HFF-Myc (cell line): ENCODE data around the gene UGT1A5.

Experiments
- DNase-seq: peaks from one replicate; pipeline ENCODE4 v3.0.0-alpha.2; 2011; ENCODE audit warnings: low read depth; ENCODE audit errors: extremely low read depth
- H3K4me3 ChIP-seq: replicated peaks from 2 replicates; pipeline ENCODE4 v1.5.1; 2011; ENCODE audit warnings: low read depth, mild to moderate bottlenecking, control low read depth, low read length
- TF ChIP-seq, protein P1 (sequence below): IDR thresholded peaks from 2 replicates; pipeline ENCODE4 v1.5.1; 2012; ENCODE audit warnings: mild to moderate bottlenecking, low read depth, low read length, control low read depth; ENCODE audit errors: missing control alignments

The UGT1A5 gene

DNA sequence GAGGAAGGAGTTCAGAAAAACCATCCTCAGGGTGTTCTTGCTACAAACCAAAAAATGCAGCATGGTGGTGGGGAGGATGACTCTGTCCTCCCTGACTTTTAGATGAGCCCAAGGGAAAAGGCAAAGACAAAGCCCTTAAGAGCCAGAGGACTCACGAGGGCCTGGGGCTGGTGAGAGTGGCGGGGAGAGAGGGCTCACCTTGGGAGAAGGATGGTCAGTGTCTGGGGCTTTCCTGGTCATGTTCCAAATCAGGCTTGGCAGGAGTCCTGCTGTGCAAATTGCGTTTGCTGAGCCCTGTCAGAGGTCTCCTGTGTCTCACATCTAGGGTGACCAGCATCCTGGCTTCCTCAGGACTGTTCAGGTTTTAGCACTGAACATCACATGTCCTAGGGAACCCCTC is 52.1 kb downstream of the UGT1A5 start:
- no peak overlapping the region for H3K4me3 ChIP-seq
- TF ChIP-seq, protein P1, sequence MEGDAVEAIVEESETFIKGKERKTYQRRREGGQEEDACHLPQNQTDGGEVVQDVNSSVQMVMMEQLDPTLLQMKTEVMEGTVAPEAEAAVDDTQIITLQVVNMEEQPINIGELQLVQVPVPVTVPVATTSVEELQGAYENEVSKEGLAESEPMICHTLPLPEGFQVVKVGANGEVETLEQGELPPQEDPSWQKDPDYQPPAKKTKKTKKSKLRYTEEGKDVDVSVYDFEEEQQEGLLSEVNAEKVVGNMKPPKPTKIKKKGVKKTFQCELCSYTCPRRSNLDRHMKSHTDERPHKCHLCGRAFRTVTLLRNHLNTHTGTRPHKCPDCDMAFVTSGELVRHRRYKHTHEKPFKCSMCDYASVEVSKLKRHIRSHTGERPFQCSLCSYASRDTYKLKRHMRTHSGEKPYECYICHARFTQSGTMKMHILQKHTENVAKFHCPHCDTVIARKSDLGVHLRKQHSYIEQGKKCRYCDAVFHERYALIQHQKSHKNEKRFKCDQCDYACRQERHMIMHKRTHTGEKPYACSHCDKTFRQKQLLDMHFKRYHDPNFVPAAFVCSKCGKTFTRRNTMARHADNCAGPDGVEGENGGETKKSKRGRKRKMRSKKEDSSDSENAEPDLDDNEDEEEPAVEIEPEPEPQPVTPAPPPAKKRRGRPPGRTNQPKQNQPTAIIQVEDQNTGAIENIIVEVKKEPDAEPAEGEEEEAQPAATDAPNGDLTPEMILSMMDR = no peak
- DNase-seq = no peak

DNA sequence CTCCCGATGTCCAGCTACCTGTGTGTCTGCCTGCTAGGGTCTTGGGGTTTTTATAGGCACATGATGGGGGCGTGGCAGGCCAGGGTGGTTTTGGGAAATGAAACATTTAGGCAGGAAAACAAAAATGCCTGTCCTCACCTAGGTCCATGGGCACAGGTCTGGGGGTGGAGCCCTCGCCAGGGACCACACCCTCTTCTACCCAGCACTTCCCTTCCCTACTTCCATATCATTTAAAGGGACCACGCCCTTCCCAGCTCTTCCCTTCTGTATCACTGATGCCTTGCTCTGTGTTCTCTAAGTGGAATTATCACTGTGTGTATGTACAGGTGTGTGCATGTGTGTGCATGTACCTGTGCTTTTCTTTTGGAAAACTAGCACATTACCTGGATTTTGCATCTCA is 53.7 kb downstream of the UGT1A5 start:
- TF ChIP-seq, protein P1 = no peak
- H3K4me3 ChIP-seq = no peak overlapping the region
- DNase-seq = no peak

DNA sequence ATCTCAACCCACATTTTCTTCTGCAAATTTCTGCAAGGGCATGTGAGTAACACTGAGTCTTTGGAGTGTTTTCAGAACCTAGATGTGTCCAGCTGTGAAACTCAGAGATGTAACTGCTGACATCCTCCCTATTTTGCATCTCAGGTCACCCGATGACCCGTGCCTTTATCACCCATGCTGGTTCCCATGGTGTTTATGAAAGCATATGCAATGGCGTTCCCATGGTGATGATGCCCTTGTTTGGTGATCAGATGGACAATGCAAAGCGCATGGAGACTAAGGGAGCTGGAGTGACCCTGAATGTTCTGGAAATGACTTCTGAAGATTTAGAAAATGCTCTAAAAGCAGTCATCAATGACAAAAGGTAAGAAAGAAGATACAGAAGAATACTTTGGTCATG is 55.4 kb downstream of the UGT1A5 start:
- DNase-seq = no peak
- TF ChIP-seq, protein P1 = no peak
- no peak overlapping the region for H3K4me3 ChIP-seq

DNA sequence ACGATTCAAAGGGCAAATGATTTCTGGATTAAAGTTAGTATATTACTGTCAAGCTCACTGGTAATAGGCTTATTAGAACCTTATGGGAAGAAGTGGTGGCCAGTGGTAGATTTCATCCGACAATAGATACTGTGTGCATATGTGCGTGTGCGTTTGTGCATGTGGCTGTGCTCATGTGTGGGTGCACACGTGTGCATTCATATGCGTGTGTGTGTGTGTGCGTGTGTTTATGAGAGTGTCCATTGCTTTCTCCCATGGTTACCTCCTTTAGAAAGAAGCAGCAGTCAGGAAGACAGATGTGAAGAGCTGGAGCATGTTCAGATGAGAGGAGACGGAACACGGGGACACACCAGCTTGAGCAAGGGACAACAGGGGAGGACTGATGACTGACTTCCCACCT is 56.6 kb downstream of the UGT1A5 start:
- no peak overlapping the region for H3K4me3 ChIP-seq
- TF ChIP-seq, protein P1 = no peak
- DNase-seq = no peak

DNA sequence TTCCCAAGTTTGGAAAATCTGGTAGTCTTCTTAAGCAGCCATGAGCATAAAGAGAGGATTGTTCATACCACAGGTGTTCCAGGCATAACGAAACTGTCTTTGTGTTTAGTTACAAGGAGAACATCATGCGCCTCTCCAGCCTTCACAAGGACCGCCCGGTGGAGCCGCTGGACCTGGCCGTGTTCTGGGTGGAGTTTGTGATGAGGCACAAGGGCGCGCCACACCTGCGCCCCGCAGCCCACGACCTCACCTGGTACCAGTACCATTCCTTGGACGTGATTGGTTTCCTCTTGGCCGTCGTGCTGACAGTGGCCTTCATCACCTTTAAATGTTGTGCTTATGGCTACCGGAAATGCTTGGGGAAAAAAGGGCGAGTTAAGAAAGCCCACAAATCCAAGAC is 59.4 kb downstream of the UGT1A5 start:
- no peak for DNase-seq
- TF ChIP-seq, protein P1 = no peak
- no peak overlapping the region for H3K4me3 ChIP-seq

DNA sequence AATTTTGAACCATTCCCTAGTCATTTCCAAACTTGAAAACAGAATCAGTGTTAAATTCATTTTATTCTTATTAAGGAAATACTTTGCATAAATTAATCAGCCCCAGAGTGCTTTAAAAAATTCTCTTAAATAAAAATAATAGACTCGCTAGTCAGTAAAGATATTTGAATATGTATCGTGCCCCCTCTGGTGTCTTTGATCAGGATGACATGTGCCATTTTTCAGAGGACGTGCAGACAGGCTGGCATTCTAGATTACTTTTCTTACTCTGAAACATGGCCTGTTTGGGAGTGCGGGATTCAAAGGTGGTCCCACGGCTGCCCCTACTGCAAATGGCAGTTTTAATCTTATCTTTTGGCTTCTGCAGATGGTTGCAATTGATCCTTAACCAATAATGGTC is 59.9 kb downstream of the UGT1A5 start:
- DNase-seq = no peak
- no peak overlapping the region for H3K4me3 ChIP-seq
- TF ChIP-seq, protein P1 = no peak

DNA sequence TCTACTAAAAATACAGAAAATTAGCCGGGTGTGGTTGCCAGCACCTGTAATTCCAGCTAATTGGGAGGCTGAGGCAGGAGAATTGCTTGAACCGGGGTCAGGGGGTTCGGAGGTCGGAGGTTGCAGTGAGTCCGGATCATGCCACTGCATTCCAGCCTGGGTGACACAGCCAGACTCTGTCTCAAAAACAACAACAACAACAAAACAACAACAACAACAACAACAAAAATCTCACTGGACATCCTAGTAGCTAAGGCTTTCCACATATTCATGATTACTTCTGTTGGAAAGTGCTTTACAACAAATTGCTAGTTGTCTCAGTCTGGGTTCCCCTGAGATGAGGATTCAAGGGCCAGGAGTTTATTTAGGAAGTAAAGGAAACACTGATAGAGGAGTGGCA is 61.1 kb downstream of the UGT1A5 start:
- no peak overlapping the region for H3K4me3 ChIP-seq
- TF ChIP-seq, protein P1 = no peak
- DNase-seq = no peak
